Loucy (cell line): ENCODE data around the gene UBE2D2.

ENCODE experiments used
- H2AFZ ChIP-seq: fragments of 200-600 bp; sonication (generic); 2 replicates; pipeline ENCODE4 v1.6.0; 2016; ENCODE audit warnings: antibody characterized with exemption, mild to moderate bottlenecking, low read length, moderate library complexity
- H3F3A ChIP-seq: fragments of 200-600 bp; 2 replicates; pipeline ENCODE4 v1.6.0; 2016; ENCODE audit warnings: antibody characterized with exemption, low read depth, mild to moderate bottlenecking
- H3K27me3 ChIP-seq: fragments of 200-600 bp; sonication (generic); 2 replicates; pipeline ENCODE4 v1.6.1; 2014; ENCODE audit warnings: low read length, mild to moderate bottlenecking; ENCODE audit not compliant: insufficient read depth, poor library complexity, severe bottlenecking
- H3K36me3 ChIP-seq: fragments of 200-600 bp; sonication (generic); 2 replicates; pipeline ENCODE4 v1.6.1; 2016; ENCODE audit warnings: low read length; ENCODE audit not compliant: insufficient read depth
- H3K4me1 ChIP-seq: fragments of 200-600 bp; sonication (generic); 2 replicates; pipeline ENCODE4 v1.5.1; 2014; ENCODE audit warnings: low read length, mild to moderate bottlenecking; ENCODE audit not compliant: insufficient read depth, poor library complexity, severe bottlenecking
- H3K4me2 ChIP-seq: fragments of 200-600 bp; sonication (generic); 2 replicates; pipeline ENCODE4 v1.6.0; 2014; ENCODE audit warnings: antibody characterized with exemption, low read length, low read depth, mild to moderate bottlenecking; ENCODE audit not compliant: poor library complexity, severe bottlenecking
- H3K4me3 ChIP-seq: fragments of 200-600 bp; sonication (generic); 2 replicates; pipeline ENCODE4 v1.5.1; 2014; ENCODE audit warnings: low read length, mild to moderate bottlenecking, mixed read lengths; ENCODE audit not compliant: poor library complexity, severe bottlenecking
- H3K79me2 ChIP-seq: fragments of 200-600 bp; sonication (generic); 2 replicates; pipeline ENCODE4 v1.6.1; 2014; ENCODE audit warnings: low read length; ENCODE audit not compliant: insufficient read depth
- H3K9ac ChIP-seq: fragments of 200-600 bp; sonication (generic); 2 replicates; pipeline ENCODE4 v1.6.0; 2014; ENCODE audit warnings: mild to moderate bottlenecking, low read depth, low read length, moderate library complexity; ENCODE audit not compliant: poor library complexity, severe bottlenecking
- H3K9me2 ChIP-seq: fragments of 200-600 bp; sonication (generic); replicated peaks from 2 replicates; pipeline ENCODE4 v1.6.1; 2016; ENCODE audit warnings: low read depth, low read length, mixed read lengths
- H3K9me3 ChIP-seq: fragments of 200-600 bp; sonication (generic); 2 replicates; pipeline ENCODE4 v1.6.1; 2014; ENCODE audit warnings: mild to moderate bottlenecking, antibody characterized with exemption, low read length, low read depth; ENCODE audit not compliant: insufficient read depth
- H4K20me1 ChIP-seq: fragments of 200-600 bp; sonication (generic); 2 replicates; pipeline ENCODE4 v1.6.0; 2014; ENCODE audit warnings: antibody characterized with exemption, low read length, mild to moderate bottlenecking; ENCODE audit not compliant: insufficient read depth, poor library complexity, severe bottlenecking
- CTCF ChIP-seq: fragments of 200-600 bp; sonication (generic); conservative IDR thresholded peaks from 2 replicates; pipeline ENCODE4 v1.5.1; 2014; ENCODE audit warnings: mild to moderate bottlenecking, antibody characterized with exemption, low read length
- EZH2phosphoT487 ChIP-seq: fragments of 200-600 bp; IDR thresholded peaks from 2 replicates; pipeline ENCODE4 v1.6.1; 2018; ENCODE audit warnings: antibody characterized with exemption, mild to moderate bottlenecking, moderate library complexity, borderline replicate concordance

UBE2D2 gene

GRCh38 chr5:139635606-139636206 lies 74.6 kb downstream of the UBE2D2 start:
- Histone ChIP-seq H3K9me3 (no peaks in the 10 kb centered on the region), H3K4me1 (peaks cover 49% of the 10 kb centered on the region), H3K4me2 (peak overlapping the region; percentile 80), H3K27me3 (no peaks in the 10 kb centered on the region), H3K9ac (peak overlapping the region; percentile 73), H3K79me2 (peaks cover 37% of the 10 kb centered on the region), H3K4me3 (peak overlapping the region; percentile 79), H3K36me3 (peaks cover 3% of the 10 kb centered on the region; the same call in 1 of the 2 replicates), H2AFZ (no peak overlapping the region), H4K20me1 (no peaks in the 10 kb centered on the region), H3K9me2 (no peaks in the 10 kb centered on the region), H3F3A (peaks cover 4% of the 10 kb centered on the region; the same call in 1 of the 2 replicates)
- TF ChIP-seq CTCF (peak; percentile 76), EZH2phosphoT487 (no peak)

DNA sequence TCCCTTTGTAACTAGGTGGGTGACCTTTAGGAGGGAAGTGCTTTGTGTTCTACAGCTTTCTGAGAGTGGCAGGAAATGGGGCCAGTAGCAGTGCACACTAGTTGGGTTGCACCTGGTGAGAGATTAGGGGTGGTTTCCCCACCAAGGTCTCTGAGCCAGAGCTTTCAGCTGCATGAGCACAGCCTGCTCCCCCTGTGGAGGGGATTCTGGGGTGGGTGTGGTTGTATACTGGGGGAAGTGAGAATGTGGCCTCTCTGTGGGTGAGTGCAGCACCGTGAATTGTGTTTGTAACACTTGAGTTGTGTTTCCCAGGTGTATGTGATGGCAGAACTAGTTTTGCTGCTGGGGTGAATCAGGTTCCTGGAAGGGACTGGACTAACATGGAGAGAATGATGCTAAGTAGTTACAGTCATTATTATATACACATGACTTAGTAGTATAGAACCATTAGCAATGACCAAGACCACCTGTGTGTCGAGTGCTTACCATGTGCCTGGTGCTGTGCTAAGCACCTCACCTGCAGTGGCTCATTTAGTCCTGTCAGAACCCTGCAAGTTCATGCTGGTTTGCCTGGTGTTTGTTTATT lies 75.2 kb downstream of the UBE2D2 start:
- Histone ChIP-seq H3K36me3 (peaks cover 3% of the 10 kb centered on the region; the same call in 1 of the 2 replicates), H4K20me1 (no peaks in the 10 kb centered on the region), H2AFZ (no peak overlapping the region), H3K4me2 (peak overlapping the region; percentile 80), H3K9me2 (no peaks in the 10 kb centered on the region), H3K9me3 (no peaks in the 10 kb centered on the region), H3K79me2 (peaks cover 37% of the 10 kb centered on the region), H3K4me3 (peak overlapping the region; percentile 79), H3K27me3 (no peaks in the 10 kb centered on the region), H3K4me1 (peaks cover 49% of the 10 kb centered on the region), H3F3A (peaks cover 4% of the 10 kb centered on the region; the same call in 1 of the 2 replicates), H3K9ac (peak overlapping the region; percentile 73)
- TF ChIP-seq CTCF (no peak), EZH2phosphoT487 (no peak)

DNA sequence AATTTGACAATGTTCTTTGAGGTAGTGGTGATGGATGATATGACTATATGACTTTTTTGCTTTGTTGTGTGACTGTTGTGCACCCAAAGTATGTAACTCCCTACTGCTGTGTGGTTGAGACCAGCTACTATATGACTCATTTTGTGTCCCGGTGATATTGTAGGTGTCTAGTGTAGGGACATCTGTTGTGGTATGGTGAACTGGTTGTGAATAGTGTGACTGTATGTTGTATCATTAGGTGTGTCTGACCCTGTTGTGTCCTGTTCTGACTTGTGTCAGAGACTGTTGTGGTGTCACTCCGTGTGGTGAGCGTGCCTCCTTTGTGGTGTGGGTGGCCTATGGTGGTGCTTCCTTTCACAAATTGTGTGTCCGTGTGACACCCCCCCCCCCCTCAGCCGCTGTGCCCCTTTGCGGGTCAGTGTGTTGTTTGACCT lies 75.9 kb downstream of the UBE2D2 start:
- H3K27me3 ChIP-seq, result no peaks in the 10 kb centered on the region
- peaks cover under 1% of the 10 kb centered on the region; the same call in 1 of the 2 replicates for H3K36me3 ChIP-seq
- H3K9ac ChIP-seq, result peak overlapping the region; percentile 73
- peaks cover 49% of the 10 kb centered on the region for H3K4me1 ChIP-seq
- no peaks in the 10 kb centered on the region for H3K9me2 ChIP-seq
- H3K9me3 ChIP-seq, result no peaks in the 10 kb centered on the region
- H3K4me2 ChIP-seq, result peak overlapping the region; percentile 80
- H3K79me2 ChIP-seq, result peaks cover 37% of the 10 kb centered on the region
- no peaks in the 10 kb centered on the region for H4K20me1 ChIP-seq
- no peak for TF ChIP-seq EZH2phosphoT487
- no peak for TF ChIP-seq CTCF
- no peak overlapping the region for H2AFZ ChIP-seq
- H3F3A ChIP-seq, result peaks cover 4% of the 10 kb centered on the region; the same call in 1 of the 2 replicates
- H3K4me3 ChIP-seq, result peak overlapping the region; percentile 79
